Measurements from ENCODE around the gene HBZ. TPM values are rescaled to one million over a fixed set of nuclear protein-coding genes. Genes with fewer than 3 reads are reported as not detected.

The HBZ gene
- total RNA-seq, 1 donor from 2014 or later: not detected

GRCh38 chr16:112153-112840, 40.1 kb upstream of the HBZ start:
- ATAC-seq: no peak
- no peak for DNase-seq
- intact Hi-C loops (cut with DNase I): no loop called here

GRCh38 chr16:114327-114726, 38.1 kb upstream of the HBZ start:
- Histone ChIP-seq H3K4me1 (peaks cover 7% of the 10 kb centered on the region), H3K27ac (no peak overlapping the region), H3K36me3 (peaks cover 57% of the 10 kb centered on the region), H3K9me3 (no peaks in the 10 kb centered on the region), H3K4me3 (no peak overlapping the region), H3K27me3 (ENCODE audit: low read depth) (no peaks in the 10 kb centered on the region)
- ATAC-seq (no peak), DNase-seq (no peak)
- TF ChIP-seq CTCF (IDR thresholded peaks at IDR 0.05): no peak
- intact Hi-C loops (cut with DNase I): no loop called here

More at GRCh38 chr16:112153-112840, 40.1 kb upstream of the HBZ start:
- Histone ChIP-seq H3K4me3 (no peak overlapping the region), H3K4me1 (peaks cover 7% of the 10 kb centered on the region), H3K27ac (no peak overlapping the region), H3K36me3 (peaks cover 72% of the 10 kb centered on the region), H3K9me3 (no peaks in the 10 kb centered on the region), H3K27me3 (ENCODE audit: low read depth) (no peaks in the 10 kb centered on the region)
- no peak for TF ChIP-seq CTCF (IDR thresholded peaks at IDR 0.05)

- no peaks in the 10 kb centered on the region for H3K9me3 ChIP-seq
- H3K27ac ChIP-seq: no peak overlapping the region
- no peak for DNase-seq
- peaks cover 46% of the 10 kb centered on the region for H3K36me3 ChIP-seq
- TF ChIP-seq CTCF (IDR thresholded peaks at IDR 0.05): no peak
- intact Hi-C loops (cut with DNase I): no loop called here
- ATAC-seq: no peak
- H3K4me1 ChIP-seq: peaks cover 7% of the 10 kb centered on the region
- H3K4me3 ChIP-seq: no peak overlapping the region
- no peaks in the 10 kb centered on the region for H3K27me3 ChIP-seq (ENCODE audit: low read depth)
Measured at GRCh38 chr16:116015-116414, 36.4 kb upstream of the HBZ start.

- Histone ChIP-seq H3K4me1 (peaks cover 7% of the 10 kb centered on the region), H3K4me3 (no peak overlapping the region), H3K27ac (no peak overlapping the region), H3K36me3 (peaks cover 34% of the 10 kb centered on the region), H3K27me3 (ENCODE audit: low read depth) (no peaks in the 10 kb centered on the region), H3K9me3 (no peaks in the 10 kb centered on the region)
- intact Hi-C loops (cut with DNase I): no loop called here
- peak; percentile 76 for TF ChIP-seq CTCF (IDR thresholded peaks at IDR 0.05)
- ATAC-seq (peak; percentile 89), DNase-seq (peak; percentile 81)
Measured at GRCh38 chr16:117379-118365, 34.8 kb upstream of the HBZ start.

- Histone ChIP-seq H3K9me3 (no peaks in the 10 kb centered on the region), H3K4me1 (no peaks in the 10 kb centered on the region), H3K27me3 (ENCODE audit: low read depth) (no peaks in the 10 kb centered on the region), H3K4me3 (no peak overlapping the region), H3K36me3 (peaks cover 38% of the 10 kb centered on the region), H3K27ac (no peak overlapping the region)
- DNase-seq (no peak), ATAC-seq (no peak)
- intact Hi-C loops (cut with DNase I): no loop called here
- no peak for TF ChIP-seq CTCF (IDR thresholded peaks at IDR 0.05)
Measured at GRCh38 chr16:118857-119256, 33.6 kb upstream of the HBZ start.
